WERI-Rb-1 (cell line): Measurements from ENCODE around the gene COL16A1.
A peak's percentile ranks its signal among the peaks of the same experiment; 100 is the strongest.

Experiments used
- DNase-seq: peaks from one replicate; pipeline ENCODE4 v3.0.0-alpha.2; 2020
- H3K27ac ChIP-seq: fragments of 250-450 bp; sonication (Bioruptor Pico); 2 replicates; pipeline ENCODE4 v1.5.1; 2020; ENCODE audit warnings: mild to moderate bottlenecking, moderate library complexity
- H3K27me3 ChIP-seq: fragments of 250-450 bp; sonication (Bioruptor Pico); 2 replicates; pipeline ENCODE4 v1.5.1; 2021; ENCODE audit warnings: mild to moderate bottlenecking, low read depth, moderate library complexity; ENCODE audit not compliant: insufficient read depth, severe bottlenecking
- H3K36me3 ChIP-seq: fragments of 250-450 bp; sonication (Bioruptor Pico); 2 replicates; pipeline ENCODE4 v1.5.1; 2020; ENCODE audit warnings: mild to moderate bottlenecking, moderate library complexity
- H3K4me3 ChIP-seq: 2 replicates; pipeline ENCODE4 v1.5.1; 2011; ENCODE audit warnings: low read depth, mild to moderate bottlenecking, control low read depth, low read length
- H3K9me3 ChIP-seq: fragments of 250-450 bp; sonication (Bioruptor Pico); 2 replicates; pipeline ENCODE4 v1.5.1; 2021; ENCODE audit warnings: mild to moderate bottlenecking, moderate library complexity; ENCODE audit not compliant: severe bottlenecking
- TF ChIP-seq, protein P1 (sequence below): IDR thresholded peaks from 2 replicates; pipeline ENCODE4 v1.5.1; 2011; ENCODE audit warnings: low read depth, mild to moderate bottlenecking, control low read depth, inconsistent platforms, low read length

COL16A1 gene

DNA sequence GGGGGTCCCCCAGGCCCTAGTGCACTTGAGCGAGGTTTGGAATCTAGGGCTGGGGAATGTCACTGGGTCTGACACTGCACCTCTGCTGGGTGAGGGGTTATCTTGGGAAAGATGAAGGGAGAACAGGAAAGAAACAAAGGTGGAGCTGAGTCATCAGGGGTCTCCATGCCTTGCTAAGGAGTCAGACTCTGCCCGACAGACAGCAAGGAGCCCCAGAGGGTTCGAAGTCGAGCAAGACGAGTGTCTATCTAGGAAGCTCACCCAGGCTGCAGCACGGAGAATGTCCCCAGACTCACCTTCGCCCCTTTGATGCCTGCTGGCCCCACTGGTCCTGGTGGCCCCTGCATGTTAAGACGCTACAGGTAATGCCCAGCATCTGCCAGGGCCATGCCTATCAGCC, 18.0 kb downstream of the COL16A1 start:
- no peaks in the 10 kb centered on the region for H3K27me3 ChIP-seq
- no peaks in the 10 kb centered on the region for H3K9me3 ChIP-seq
- TF ChIP-seq, protein P1, sequence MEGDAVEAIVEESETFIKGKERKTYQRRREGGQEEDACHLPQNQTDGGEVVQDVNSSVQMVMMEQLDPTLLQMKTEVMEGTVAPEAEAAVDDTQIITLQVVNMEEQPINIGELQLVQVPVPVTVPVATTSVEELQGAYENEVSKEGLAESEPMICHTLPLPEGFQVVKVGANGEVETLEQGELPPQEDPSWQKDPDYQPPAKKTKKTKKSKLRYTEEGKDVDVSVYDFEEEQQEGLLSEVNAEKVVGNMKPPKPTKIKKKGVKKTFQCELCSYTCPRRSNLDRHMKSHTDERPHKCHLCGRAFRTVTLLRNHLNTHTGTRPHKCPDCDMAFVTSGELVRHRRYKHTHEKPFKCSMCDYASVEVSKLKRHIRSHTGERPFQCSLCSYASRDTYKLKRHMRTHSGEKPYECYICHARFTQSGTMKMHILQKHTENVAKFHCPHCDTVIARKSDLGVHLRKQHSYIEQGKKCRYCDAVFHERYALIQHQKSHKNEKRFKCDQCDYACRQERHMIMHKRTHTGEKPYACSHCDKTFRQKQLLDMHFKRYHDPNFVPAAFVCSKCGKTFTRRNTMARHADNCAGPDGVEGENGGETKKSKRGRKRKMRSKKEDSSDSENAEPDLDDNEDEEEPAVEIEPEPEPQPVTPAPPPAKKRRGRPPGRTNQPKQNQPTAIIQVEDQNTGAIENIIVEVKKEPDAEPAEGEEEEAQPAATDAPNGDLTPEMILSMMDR, result no peak
- no peak overlapping the region for H3K27ac ChIP-seq
- H3K4me3 ChIP-seq, result no peak overlapping the region
- no peak for DNase-seq
- no peaks in the 10 kb centered on the region for H3K36me3 ChIP-seq

DNA sequence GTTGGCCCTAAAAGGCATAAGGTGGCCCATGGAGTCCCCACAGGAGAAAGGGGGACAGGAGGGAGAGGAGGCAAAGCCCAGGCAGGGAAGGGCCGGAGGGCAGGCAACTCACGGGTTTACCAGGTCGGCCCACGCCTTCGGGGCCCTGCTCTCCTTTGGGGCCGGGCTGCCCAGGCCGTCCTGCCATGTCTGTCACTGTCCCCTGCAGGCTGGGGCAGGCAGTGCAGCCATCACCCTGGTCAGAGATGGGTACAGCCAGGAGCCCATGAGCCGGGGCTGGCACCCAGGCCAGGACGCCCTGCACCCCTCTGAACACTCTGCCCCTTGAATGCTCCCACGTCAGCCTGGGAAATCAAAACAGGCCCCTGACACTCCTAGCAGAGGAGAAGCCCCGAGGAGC, 19.8 kb downstream of the COL16A1 start:
- DNase-seq, result peak; percentile 52
- Histone ChIP-seq H3K27me3 (no peaks in the 10 kb centered on the region), H3K4me3 (no peak overlapping the region), H3K27ac (no peak overlapping the region), H3K36me3 (no peaks in the 10 kb centered on the region), H3K9me3 (no peaks in the 10 kb centered on the region)
- TF ChIP-seq, protein P1, result peak; percentile 77

DNA sequence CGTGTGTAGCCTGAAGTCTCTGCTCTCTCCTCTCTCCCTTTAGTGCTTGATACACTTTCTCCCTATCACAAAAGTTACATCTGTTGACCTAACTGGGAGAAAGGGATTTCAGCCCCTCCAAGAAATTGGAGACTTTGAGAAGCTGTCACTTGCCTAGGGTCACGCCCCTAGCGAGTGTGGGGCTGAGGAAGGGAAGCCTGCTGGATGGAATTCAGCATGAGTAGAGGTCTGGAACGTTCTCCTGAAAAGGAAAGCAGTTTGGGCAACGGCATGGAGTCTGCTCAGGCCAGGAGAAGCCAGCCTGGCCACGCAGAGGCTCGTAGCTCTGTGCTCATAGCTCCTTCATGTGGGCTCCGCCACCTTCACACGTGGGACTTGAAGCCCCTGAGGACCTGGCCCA, 22.4 kb downstream of the COL16A1 start:
- Histone ChIP-seq H3K27me3 (no peaks in the 10 kb centered on the region), H3K27ac (no peak overlapping the region), H3K9me3 (no peaks in the 10 kb centered on the region), H3K36me3 (no peaks in the 10 kb centered on the region), H3K4me3 (no peak overlapping the region)
- DNase-seq, result no peak
- TF ChIP-seq, protein P1, result no peak

DNA sequence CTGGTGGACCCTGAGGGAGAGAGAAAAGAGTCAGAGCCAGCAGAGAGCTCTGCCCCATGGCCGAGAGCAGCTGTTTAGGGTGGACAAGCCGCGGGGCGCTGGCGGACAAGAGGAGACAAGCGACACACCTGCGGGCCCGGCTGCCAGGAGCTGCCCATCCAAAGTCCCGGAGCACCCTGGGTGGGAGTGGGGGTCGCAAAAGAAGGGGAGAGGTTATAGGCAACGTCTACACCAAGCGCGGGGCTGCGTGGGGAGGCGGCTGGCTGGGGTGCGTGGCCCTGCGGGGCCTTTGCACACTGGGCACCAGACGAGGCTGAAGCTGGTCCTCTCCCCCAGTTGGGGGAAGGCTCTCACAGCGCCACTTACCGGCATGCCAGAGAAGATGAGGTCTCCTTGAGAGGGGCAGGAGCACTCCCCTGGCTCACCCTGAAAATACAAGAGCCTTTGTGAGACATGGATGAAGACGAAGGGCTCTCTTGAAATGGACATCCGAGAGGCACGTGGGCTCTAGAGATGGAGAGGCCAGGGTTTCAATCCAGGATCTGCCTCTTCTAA, 24.1 kb downstream of the COL16A1 start:
- TF ChIP-seq, protein P1, result no peak
- no peaks in the 10 kb centered on the region for H3K36me3 ChIP-seq
- no peak overlapping the region for H3K4me3 ChIP-seq
- no peaks in the 10 kb centered on the region for H3K9me3 ChIP-seq
- no peak for DNase-seq
- H3K27ac ChIP-seq, result no peak overlapping the region
- H3K27me3 ChIP-seq, result no peaks in the 10 kb centered on the region

DNA sequence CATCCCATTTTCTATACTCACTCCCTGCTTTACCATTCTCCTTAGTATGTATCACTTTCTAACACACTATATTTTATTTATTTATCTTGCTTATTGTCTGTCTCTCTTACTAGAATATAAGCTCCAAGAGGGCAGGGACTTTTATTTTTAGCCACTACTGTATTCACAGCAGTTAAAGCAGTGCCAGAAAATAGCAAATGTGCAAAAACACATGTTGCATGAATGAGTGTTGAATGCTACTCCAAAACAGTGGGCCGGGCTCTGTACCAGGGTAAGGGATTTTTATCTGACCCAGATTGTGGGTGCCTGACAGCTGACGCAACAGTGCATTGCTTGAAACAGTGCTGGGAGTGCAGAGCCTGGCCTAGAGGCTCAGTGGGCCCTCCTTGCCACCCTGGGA, 24.7 kb downstream of the COL16A1 start:
- no peaks in the 10 kb centered on the region for H3K27me3 ChIP-seq
- H3K27ac ChIP-seq, result no peak overlapping the region
- H3K9me3 ChIP-seq, result no peaks in the 10 kb centered on the region
- no peaks in the 10 kb centered on the region for H3K36me3 ChIP-seq
- no peak for DNase-seq
- H3K4me3 ChIP-seq, result no peak overlapping the region
- TF ChIP-seq, protein P1, result no peak

DNA sequence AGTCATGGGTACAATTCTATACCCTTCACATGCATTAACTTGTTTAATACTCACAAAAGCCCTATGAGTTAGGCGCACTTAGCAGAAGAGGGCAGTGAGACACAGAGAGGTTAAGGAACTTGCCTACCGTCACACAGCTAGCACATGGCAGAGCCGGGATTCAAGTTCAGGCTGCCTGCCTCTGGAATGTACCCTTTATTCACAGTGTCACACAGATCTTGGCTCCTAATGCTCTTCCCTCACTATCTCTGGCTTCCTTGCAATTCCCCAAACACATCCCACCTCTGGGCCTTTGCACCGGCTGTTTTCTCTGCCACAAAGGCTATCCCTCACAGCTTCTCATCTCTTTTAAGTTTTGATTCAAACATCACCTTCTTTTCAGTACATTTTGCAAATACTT, 25.1 kb downstream of the COL16A1 start:
- TF ChIP-seq, protein P1, result no peak
- no peak overlapping the region for H3K4me3 ChIP-seq
- H3K36me3 ChIP-seq, result no peaks in the 10 kb centered on the region
- DNase-seq, result no peak
- no peaks in the 10 kb centered on the region for H3K9me3 ChIP-seq
- no peaks in the 10 kb centered on the region for H3K27me3 ChIP-seq
- no peak overlapping the region for H3K27ac ChIP-seq
